B cell (primary cell): Measurements from ENCODE around the gene EID1. TPM values are rescaled to one million over a fixed set of nuclear protein-coding genes. Genes with fewer than 3 reads are reported as not detected.

Source experiments
- ATAC-seq: fragments of 200-7000 bp; cut with Tn5 transposase; one replicate; pipeline ENCODE4 v1.10.0; 2021; ENCODE audit warnings: low read depth, mild to moderate bottlenecking, moderate number of reproducible peaks, moderate library complexity
- CTCF ChIA-PET: fragments of 350-600 bp; sonication (Branson Sonifier 250); formaldehyde crosslinking; loops from one replicate; lab custom pipeline; 2021; ENCODE audit warnings: antibody characterized with exemption, inconsistent platforms; lab: Charles Lee
- POLR2A ChIA-PET: fragments of 350-600 bp; sonication (Branson Sonifier 250); formaldehyde crosslinking; loops from one replicate; lab custom pipeline; 2021; ENCODE audit warnings: antibody characterized with exemption; lab: Charles Lee
- DNase-seq: peaks from one replicate; pipeline ENCODE4 v3.0.0; 2013
- H2AFZ ChIP-seq: 2 replicates; pipeline ENCODE4 v1.6.1; 2012; ENCODE audit warnings: mild to moderate bottlenecking, low read depth, low read length; ENCODE audit not compliant: insufficient read depth, poor library complexity, severe bottlenecking
- H3K27ac ChIP-seq, 2 donors: 1 replicate in 1 of 2; 2 replicates in 1 of 2; pipeline ENCODE4 v1.5.1; 2012 to 2013; ENCODE audit warnings: low read length in 2 of 2, mild to moderate bottlenecking in 2 of 2, moderate library complexity in 1 of 2
- H3K27me3 ChIP-seq, 4 experiments: fragments of 200-600 bp in 1 of 4; sonication (generic) in 1 of 4; replicated peaks in 1 of 4; 1 replicate in 2 of 4; 2 replicates in 2 of 4; pipeline versions ENCODE4 v1.6.1 to v1.7.0; 2013 to 2016; ENCODE audit warnings: low read length in 3 of 4, mild to moderate bottlenecking in 2 of 4, mixed read lengths in 1 of 4, moderate library complexity in 1 of 4; ENCODE audit not compliant: insufficient read depth in 4 of 4, control insufficient read depth in 3 of 4; ENCODE audit errors: control extremely low read depth in 1 of 4
- H3K36me3 ChIP-seq, 2 experiments: replicated peaks in 1 of 2; 1 replicate in 1 of 2; 2 replicates in 1 of 2; pipeline versions ENCODE4 v1.6.1 to v1.7.1; 2013; ENCODE audit warnings: low read length in 1 of 2; ENCODE audit not compliant: insufficient read depth in 2 of 2, control insufficient read depth in 1 of 2; ENCODE audit errors: control extremely low read depth in 1 of 2, extremely low read depth in 1 of 2
- H3K4me1 ChIP-seq, 2 donors: fragments of 200-600 bp in 1 of 2; sonication (generic) in 1 of 2; 1 replicate in 1 of 2; 2 replicates in 1 of 2; pipeline versions ENCODE4 v1.5.1 to v1.6.1; 2013 to 2017; ENCODE audit warnings: low read length in 2 of 2; ENCODE audit not compliant: control insufficient read depth in 2 of 2, insufficient read depth in 2 of 2
- H3K4me2 ChIP-seq: replicated peaks from 2 replicates; pipeline ENCODE3; 2012; ENCODE audit warnings: mild to moderate bottlenecking, low read depth, low read length; ENCODE audit not compliant: poor library complexity, severe bottlenecking
- H3K4me3 ChIP-seq, 5 experiments: fragments of 200-600 bp in 1 of 5; sonication (generic) in 1 of 5; 1 replicate in 3 of 5; 2 replicates in 2 of 5; pipeline versions ENCODE4 v1.5.1 to v1.7.0; 2011 to 2016; ENCODE audit warnings: low read length in 4 of 5, mild to moderate bottlenecking in 4 of 5, low read depth in 2 of 5, control low read depth in 1 of 5, moderate library complexity in 1 of 5; ENCODE audit not compliant: insufficient read depth in 1 of 5; ENCODE audit errors: control extremely low read depth in 1 of 5, extremely low read depth in 1 of 5
- H3K79me2 ChIP-seq: fragments of 200-600 bp; sonication (generic); one replicate; pipeline ENCODE4 v1.6.0; 2016; ENCODE audit warnings: low read length; ENCODE audit not compliant: control insufficient read depth, insufficient read depth
- H3K9ac ChIP-seq: fragments of 200-600 bp; sonication (generic); 2 replicates; pipeline ENCODE4 v1.6.1; 2017; ENCODE audit warnings: mild to moderate bottlenecking, low read length, moderate library complexity
- H3K9me3 ChIP-seq, 3 donors: one replicate each; pipeline versions ENCODE4 v1.6.1 to v1.7.1; 2013; ENCODE audit warnings: low read length in 2 of 3; ENCODE audit not compliant: control insufficient read depth in 2 of 3, insufficient read depth in 1 of 3; ENCODE audit errors: control extremely low read depth in 1 of 3
- H4K20me1 ChIP-seq: 2 replicates; pipeline ENCODE4 v1.6.0; 2012; ENCODE audit warnings: mild to moderate bottlenecking, low read length; ENCODE audit not compliant: insufficient read depth, control insufficient read depth, poor library complexity, severe bottlenecking
- H3K27ac Mint-ChIP-seq: one replicate; pipeline ENCODE4 v1.8.0; 2021; ENCODE audit warnings: mixed read lengths
- H3K27me3 Mint-ChIP-seq: one replicate; pipeline ENCODE4 v1.8.0; 2021; ENCODE audit warnings: mixed read lengths
- H3K4me1 Mint-ChIP-seq: one replicate; pipeline ENCODE4 v1.8.0; 2021; ENCODE audit warnings: mixed read lengths
- H3K4me3 Mint-ChIP-seq: one replicate; pipeline ENCODE4 v1.8.0; 2021; ENCODE audit warnings: mixed read lengths
- H3K9me3 Mint-ChIP-seq: one replicate; pipeline ENCODE4 v1.8.0; 2022; ENCODE audit warnings: mixed read lengths; ENCODE audit not compliant: insufficient read depth
- CTCF ChIP-seq: fragments of 200-600 bp; IDR thresholded peaks from one replicate; pipeline ENCODE4 v1.8.0; 2022; ENCODE audit warnings: antibody characterized with exemption, mild to moderate bottlenecking
- EZH2 ChIP-seq: IDR thresholded peaks from 2 replicates; pipeline ENCODE4 v1.6.1; 2012; ENCODE audit warnings: borderline replicate concordance, low read depth, mild to moderate bottlenecking, moderate library complexity, low read length; ENCODE audit not compliant: insufficient read depth, poor library complexity, severe bottlenecking
- WGBS: methylation state at CpG from one replicate; pipeline ENCODE4 v1.1.5; 2013; ENCODE audit warnings: missing lambda C conversion rate; ENCODE audit not compliant: insufficient coverage; 5-methylcytosine and 5-hydroxymethylcytosine counted together
- intact Hi-C: fragments of 100-400 bp; cut with micrococcal nuclease; formaldehyde crosslinking; loops from one replicate; pipeline ENCODE4 v1.10.0; 2022
- polyA plus RNA-seq: library from polyadenylated mRNA; depleted of rRNA; stranded (reverse); fragments of >200 nt; gene quantifications from 2 replicates; pipeline ENCODE4 v1.2.3, GENCODE V29; 2012
- total RNA-seq, 2 donors: library from RNA; stranded (reverse); fragments of 120-200 nt in 1 of 2; gene quantifications; 1 replicate in 1 of 2; 2 replicates in 1 of 2; pipeline versions ENCODE4 v1.2.3 to v1.2.4, GENCODE V29; 2013 to 2022

Gene EID1
- total and polyA plus RNA-seq, 2 donors (not counting 1 experiment from before 2014, with no cell fraction given): 30.2 to 56.5 TPM

- Histone ChIP-seq H3K9ac (no peak overlapping the region), H3K9me3 (no peaks in the 10 kb centered on the region), H2AFZ (no peak overlapping the region), H3K27ac (no peak overlapping the region), H3K4me2 (no peak overlapping the region), H3K4me3 (no peak overlapping the region), H3K27me3 (peaks cover 0 to 12% (median 2%) of the 10 kb centered on the region in 4 experiments), H3K4me1 (no peaks in the 10 kb centered on the region), H4K20me1 (no peaks in the 10 kb centered on the region), H3K79me2 (no peaks in the 10 kb centered on the region), H3K36me3 (no peaks in the 10 kb centered on the region)
- no peak for TF ChIP-seq EZH2
- TF ChIP-seq CTCF: no peak
- intact Hi-C loops: no loop called here
- no peaks in the 10 kb centered on the region for H3K4me1 Mint-ChIP-seq
- no peaks in the 10 kb centered on the region for H3K9me3 Mint-ChIP-seq
- WGBS: 97% methylated on average over 7 of the region's 13 CpGs
- H3K27me3 Mint-ChIP-seq: peaks cover 41% of the 10 kb centered on the region
- no peak for ATAC-seq
- ChIA-PET POLR2A (no interaction called here), CTCF (interaction anchor here (1.0 to 1.3 kb wide), 2 partner anchors 35 to 525 kb away, joined by 3 to 4 read pairs; no protein-coding TSS in a partner anchor)
- no peak overlapping the region for H3K4me3 Mint-ChIP-seq
- no peak overlapping the region for H3K27ac Mint-ChIP-seq
- no peak for DNase-seq
These were observed 19.2 kb downstream of the EID1 start for GRCh38 chr15:48896869-48897814.

DNA sequence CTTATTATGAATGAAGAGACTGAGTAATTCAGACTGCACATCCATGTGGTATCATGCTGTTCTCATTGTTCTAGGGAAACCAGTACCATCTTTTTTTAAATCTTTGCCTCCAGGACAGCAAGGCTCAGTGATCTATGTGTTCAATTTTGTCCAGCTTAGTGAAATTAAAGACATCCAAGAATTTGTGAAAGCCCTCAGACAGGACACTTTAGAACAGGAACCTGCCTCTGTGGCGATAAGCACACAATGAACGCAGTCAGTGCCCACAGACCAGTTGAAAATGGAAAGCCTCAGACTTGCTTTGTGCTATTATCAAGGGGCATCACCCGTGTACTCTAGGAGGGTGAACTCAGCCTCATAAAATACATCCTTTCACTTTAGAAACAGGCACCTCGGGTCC lies 20.1 kb downstream of the EID1 start:
- TF ChIP-seq CTCF (no peak), EZH2 (no peak)
- Histone ChIP-seq H3K4me3 (no peak overlapping the region), H3K4me2 (no peak overlapping the region), H4K20me1 (no peaks in the 10 kb centered on the region), H3K79me2 (no peaks in the 10 kb centered on the region), H3K9ac (no peak overlapping the region), H3K9me3 (no peaks in the 10 kb centered on the region), H3K4me1 (no peaks in the 10 kb centered on the region), H3K36me3 (no peaks in the 10 kb centered on the region), H3K27ac (no peak overlapping the region), H2AFZ (no peak overlapping the region), H3K27me3 (peaks cover 0 to 12% (median 2%) of the 10 kb centered on the region in 4 experiments)
- no peak for ATAC-seq
- ChIA-PET POLR2A (no interaction called here), CTCF (no interaction called here)
- WGBS: 19% methylated on average over 4 of the region's 4 CpGs
- DNase-seq: no peak
- no peaks in the 10 kb centered on the region for H3K9me3 Mint-ChIP-seq
- H3K4me1 Mint-ChIP-seq: no peaks in the 10 kb centered on the region
- intact Hi-C loops: no loop called here
- H3K27ac Mint-ChIP-seq: no peak overlapping the region
- H3K27me3 Mint-ChIP-seq: peaks cover 36% of the 10 kb centered on the region
- H3K4me3 Mint-ChIP-seq: no peak overlapping the region
